D341Med (cell line): ENCODE data around the gene LYPD6B.

ENCODE experiments used
- DNase-seq: peaks from one replicate; pipeline ENCODE4 v3.0.0; 2012; ENCODE audit warnings: low spot score

The LYPD6B gene

GRCh38 chr2:149125031-149125725, 86.7 kb downstream of the LYPD6B start:
- peak; percentile 17 for DNase-seq

GRCh38 chr2:149129433-149129832, 90.9 kb downstream of the LYPD6B start:
- no peak for DNase-seq

GRCh38 chr2:149132339-149132738, 93.8 kb downstream of the LYPD6B start:
- no peak for DNase-seq

GRCh38 chr2:149132901-149133300, 94.4 kb downstream of the LYPD6B start:
- DNase-seq: no peak

- DNase-seq: no peak
These were observed 95.9 kb downstream of the LYPD6B start for GRCh38 chr2:149134335-149134923.

GRCh38 chr2:149136111-149136510, 97.6 kb downstream of the LYPD6B start:
- DNase-seq: no peak

- DNase-seq: no peak
These were observed 102.5 kb downstream of the LYPD6B start for GRCh38 chr2:149141046-149141445.

GRCh38 chr2:149143734-149144133, 105.2 kb downstream of the LYPD6B start:
- no peak for DNase-seq

- no peak for DNase-seq
These were observed 107.1 kb downstream of the LYPD6B start for GRCh38 chr2:149145314-149146295.

GRCh38 chr2:149146876-149147275, 108.4 kb downstream of the LYPD6B start:
- DNase-seq: no peak

GRCh38 chr2:149148194-149149006, 109.9 kb downstream of the LYPD6B start:
- no peak for DNase-seq

GRCh38 chr2:149149007-149149297, 110.5 kb downstream of the LYPD6B start:
- DNase-seq: no peak

- no peak for DNase-seq
These were observed 114.0 kb downstream of the LYPD6B start for GRCh38 chr2:149152469-149152953.

GRCh38 chr2:149155196-149155969, 116.9 kb downstream of the LYPD6B start:
- no peak for DNase-seq

GRCh38 chr2:149155988-149156387, 117.5 kb downstream of the LYPD6B start:
- DNase-seq: no peak

GRCh38 chr2:149156971-149157740, 118.7 kb downstream of the LYPD6B start:
- no peak for DNase-seq

- no peak for DNase-seq
These were observed 120.5 kb downstream of the LYPD6B start for GRCh38 chr2:149158957-149159356.

- no peak for DNase-seq
These were observed 121.7 kb downstream of the LYPD6B start for GRCh38 chr2:149160195-149160594.

- no peak for DNase-seq
These were observed 122.3 kb downstream of the LYPD6B start for GRCh38 chr2:149160701-149161217.
